ENCODE results near the gene ZNF613.

DNA sequence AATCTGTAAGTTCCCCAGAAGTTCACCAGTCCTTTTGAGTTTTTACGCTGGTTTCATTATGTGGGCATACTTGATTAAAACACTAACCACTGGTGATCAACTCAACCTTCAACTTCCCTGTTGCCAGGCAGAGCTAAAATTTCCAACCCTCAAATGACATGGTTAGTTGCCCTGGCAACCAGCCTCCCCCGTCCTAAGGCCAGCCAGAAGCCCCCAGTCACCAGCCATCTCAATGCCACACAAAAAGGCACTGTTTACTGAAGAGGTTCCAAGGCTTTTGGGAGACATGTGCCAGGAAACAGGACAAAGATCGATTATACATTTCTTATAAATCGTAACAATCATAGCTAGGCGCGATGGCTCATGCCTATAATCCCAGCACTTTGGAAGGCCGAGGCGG lies 24.1 kb upstream of the ZNF613 start:
- TF ChIP-seq, protein P1, sequence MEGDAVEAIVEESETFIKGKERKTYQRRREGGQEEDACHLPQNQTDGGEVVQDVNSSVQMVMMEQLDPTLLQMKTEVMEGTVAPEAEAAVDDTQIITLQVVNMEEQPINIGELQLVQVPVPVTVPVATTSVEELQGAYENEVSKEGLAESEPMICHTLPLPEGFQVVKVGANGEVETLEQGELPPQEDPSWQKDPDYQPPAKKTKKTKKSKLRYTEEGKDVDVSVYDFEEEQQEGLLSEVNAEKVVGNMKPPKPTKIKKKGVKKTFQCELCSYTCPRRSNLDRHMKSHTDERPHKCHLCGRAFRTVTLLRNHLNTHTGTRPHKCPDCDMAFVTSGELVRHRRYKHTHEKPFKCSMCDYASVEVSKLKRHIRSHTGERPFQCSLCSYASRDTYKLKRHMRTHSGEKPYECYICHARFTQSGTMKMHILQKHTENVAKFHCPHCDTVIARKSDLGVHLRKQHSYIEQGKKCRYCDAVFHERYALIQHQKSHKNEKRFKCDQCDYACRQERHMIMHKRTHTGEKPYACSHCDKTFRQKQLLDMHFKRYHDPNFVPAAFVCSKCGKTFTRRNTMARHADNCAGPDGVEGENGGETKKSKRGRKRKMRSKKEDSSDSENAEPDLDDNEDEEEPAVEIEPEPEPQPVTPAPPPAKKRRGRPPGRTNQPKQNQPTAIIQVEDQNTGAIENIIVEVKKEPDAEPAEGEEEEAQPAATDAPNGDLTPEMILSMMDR (IDR thresholded peaks at IDR 0.05; ENCODE audit: poor library complexity) = no peak
- no peak for TF ChIP-seq EZH2 (IDR thresholded peaks at IDR 0.05; ENCODE audit: borderline replicate concordance)

Measured in hepatocyte (in vitro differentiated cells).